ENCODE data around the gene RARA. TPM values are rescaled to one million over a fixed set of nuclear protein-coding genes. Genes with fewer than 3 reads are reported as not detected.

RARA gene
- total and polyA plus RNA-seq, 2 experiments from 2014 or later = 7.4 to 15.9 TPM

DNA sequence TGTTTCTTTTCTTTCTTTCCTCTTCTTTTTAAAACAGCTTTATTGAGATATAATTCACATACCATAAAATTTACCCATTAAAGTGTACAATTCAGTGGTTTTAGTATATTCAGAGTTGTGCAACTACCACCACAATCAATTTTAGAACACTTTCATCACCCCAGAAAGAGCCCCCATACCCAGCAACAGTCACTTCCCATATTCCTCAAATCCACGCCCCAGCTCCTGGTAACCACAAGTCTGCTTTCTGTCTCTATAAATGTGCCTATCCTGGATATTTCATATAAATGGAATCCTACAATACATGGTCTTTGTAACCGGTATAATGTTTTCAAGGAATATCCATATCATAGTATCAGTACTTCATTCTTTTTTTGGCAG, 19.4 kb downstream of the RARA start (continued):
- TF ChIP-seq, protein P1, sequence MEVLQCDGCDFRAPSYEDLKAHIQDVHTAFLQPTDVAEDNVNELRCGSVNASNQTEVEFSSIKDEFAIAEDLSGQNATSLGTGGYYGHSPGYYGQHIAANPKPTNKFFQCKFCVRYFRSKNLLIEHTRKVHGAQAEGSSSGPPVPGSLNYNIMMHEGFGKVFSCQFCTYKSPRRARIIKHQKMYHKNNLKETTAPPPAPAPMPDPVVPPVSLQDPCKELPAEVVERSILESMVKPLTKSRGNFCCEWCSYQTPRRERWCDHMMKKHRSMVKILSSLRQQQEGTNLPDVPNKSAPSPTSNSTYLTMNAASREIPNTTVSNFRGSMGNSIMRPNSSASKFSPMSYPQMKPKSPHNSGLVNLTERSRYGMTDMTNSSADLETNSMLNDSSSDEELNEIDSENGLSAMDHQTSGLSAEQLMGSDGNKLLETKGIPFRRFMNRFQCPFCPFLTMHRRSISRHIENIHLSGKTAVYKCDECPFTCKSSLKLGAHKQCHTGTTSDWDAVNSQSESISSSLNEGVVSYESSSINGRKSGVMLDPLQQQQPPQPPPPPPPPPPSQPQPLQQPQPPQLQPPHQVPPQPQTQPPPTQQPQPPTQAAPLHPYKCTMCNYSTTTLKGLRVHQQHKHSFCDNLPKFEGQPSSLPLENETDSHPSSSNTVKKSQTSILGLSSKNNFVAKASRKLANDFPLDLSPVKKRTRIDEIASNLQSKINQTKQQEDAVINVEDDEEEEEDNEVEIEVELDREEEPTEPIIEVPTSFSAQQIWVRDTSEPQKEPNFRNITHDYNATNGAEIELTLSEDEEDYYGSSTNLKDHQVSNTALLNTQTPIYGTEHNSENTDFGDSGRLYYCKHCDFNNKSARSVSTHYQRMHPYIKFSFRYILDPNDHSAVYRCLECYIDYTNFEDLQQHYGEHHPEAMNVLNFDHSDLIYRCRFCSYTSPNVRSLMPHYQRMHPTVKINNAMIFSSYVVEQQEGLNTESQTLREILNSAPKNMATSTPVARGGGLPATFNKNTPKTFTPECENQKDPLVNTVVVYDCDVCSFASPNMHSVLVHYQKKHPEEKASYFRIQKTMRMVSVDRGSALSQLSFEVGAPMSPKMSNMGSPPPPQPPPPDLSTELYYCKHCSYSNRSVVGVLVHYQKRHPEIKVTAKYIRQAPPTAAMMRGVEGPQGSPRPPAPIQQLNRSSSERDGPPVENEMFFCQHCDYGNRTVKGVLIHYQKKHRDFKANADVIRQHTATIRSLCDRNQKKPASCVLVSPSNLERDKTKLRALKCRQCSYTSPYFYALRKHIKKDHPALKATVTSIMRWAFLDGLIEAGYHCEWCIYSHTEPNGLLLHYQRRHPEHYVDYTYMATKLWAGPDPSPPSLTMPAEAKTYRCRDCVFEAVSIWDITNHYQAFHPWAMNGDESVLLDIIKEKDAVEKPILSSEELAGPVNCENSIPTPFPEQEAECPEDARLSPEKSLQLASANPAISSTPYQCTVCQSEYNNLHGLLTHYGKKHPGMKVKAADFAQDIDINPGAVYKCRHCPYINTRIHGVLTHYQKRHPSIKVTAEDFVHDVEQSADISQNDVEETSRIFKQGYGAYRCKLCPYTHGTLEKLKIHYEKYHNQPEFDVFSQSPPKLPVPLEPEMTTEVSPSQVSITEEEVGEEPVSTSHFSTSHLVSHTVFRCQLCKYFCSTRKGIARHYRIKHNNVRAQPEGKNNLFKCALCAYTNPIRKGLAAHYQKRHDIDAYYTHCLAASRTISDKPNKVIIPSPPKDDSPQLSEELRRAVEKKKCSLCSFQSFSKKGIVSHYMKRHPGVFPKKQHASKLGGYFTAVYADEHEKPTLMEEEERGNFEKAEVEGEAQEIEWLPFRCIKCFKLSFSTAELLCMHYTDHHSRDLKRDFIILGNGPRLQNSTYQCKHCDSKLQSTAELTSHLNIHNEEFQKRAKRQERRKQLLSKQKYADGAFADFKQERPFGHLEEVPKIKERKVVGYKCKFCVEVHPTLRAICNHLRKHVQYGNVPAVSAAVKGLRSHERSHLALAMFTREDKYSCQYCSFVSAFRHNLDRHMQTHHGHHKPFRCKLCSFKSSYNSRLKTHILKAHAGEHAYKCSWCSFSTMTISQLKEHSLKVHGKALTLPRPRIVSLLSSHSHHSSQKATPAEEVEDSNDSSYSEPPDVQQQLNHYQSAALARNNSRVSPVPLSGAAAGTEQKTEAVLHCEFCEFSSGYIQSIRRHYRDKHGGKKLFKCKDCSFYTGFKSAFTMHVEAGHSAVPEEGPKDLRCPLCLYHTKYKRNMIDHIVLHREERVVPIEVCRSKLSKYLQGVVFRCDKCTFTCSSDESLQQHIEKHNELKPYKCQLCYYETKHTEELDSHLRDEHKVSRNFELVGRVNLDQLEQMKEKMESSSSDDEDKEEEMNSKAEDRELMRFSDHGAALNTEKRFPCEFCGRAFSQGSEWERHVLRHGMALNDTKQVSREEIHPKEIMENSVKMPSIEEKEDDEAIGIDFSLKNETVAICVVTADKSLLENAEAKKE (CRISPR knock-in tag; IDR thresholded peaks at IDR 0.05) = no peak
- TF ChIP-seq EZH2 (IDR thresholded peaks at IDR 0.05; ENCODE audit: low read depth, unreplicated experiment) (no peak), EZH2phosphoT487 (IDR thresholded peaks at IDR 0.05; ENCODE audit: unreplicated experiment) (no peak), POLR2AphosphoS5 (IDR thresholded peaks at IDR 0.05; ENCODE audit: low read depth) (no peak)

DNA sequence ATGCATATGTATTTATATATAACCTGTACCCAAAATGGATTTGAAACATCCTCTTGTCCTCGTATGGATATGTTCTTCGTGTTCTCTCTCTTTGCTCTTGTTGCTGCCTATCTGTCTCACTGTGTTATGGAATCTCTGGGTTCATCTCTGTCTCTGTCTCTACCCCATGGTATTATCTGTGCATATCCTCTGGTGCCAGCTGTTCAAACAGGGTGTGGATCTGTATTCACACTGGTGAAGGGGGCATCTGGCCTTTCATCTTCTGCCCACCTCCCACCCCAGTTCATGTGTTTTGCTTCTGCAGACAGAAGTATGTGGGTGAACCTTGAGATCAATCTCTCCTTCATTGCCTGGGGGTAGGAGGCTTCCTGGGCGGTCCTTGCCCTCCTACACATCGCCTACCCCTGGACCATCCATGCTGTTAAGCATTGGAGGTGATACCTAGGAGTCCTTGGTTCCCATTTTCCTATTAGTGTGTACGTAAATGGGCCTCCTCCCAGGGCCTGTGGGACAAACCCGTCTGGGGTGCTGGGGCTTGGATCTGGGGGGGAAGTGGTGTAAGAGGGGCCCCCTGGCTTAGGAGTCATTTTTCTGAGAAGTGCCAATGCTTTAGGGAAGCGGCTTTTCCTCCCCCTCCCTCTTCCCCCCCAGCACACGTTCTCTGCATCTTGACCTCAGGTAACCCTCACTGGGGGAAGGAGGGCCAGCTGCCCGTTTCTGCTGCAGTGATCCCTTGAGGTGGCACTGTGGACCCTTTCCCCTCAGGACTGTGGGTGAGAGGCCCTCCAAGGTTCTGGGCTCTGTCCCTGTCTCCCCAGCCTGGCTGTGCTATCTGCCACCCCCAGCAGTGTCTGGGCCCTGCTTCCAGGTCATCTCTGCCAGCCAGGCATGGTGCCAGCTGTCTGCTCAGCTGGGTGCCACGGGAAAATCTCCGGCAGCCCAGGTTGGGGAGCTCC, 21.1 kb downstream of the RARA start:
- ATAC-seq = no peak; the same call in 1 of the 3 replicates
- Mint-ChIP-seq H3K4me1 (peaks cover 39% of the 10 kb centered on the region), H3K27me3 (ENCODE audit: insufficient read depth, low read depth, poor library complexity) (peaks cover 6% of the 10 kb centered on the region), H3K9me3 (no peaks in the 10 kb centered on the region; the same call in 2 of the 3 replicates), H3K27ac (no peak overlapping the region), H3K4me3 (no peak overlapping the region), H3K36me3 (ENCODE audit: low read depth) (peaks cover 12% of the 10 kb centered on the region)
- H3K4me3 ChIP-seq = no peak overlapping the region
- no peaks in the 10 kb centered on the region; the same call in 1 of the 2 replicates for H3K4me1 ChIP-seq (ENCODE audit: insufficient read depth)
- no peaks in the 10 kb centered on the region for H3F3A ChIP-seq (replicated peaks; ENCODE audit: low read depth)
- no peaks in the 10 kb centered on the region for H3K9me2 ChIP-seq (ENCODE audit: insufficient read depth)
- TF ChIP-seq CREB1 (CRISPR knock-in tag; IDR thresholded peaks at IDR 0.05; ENCODE audit: low read depth) (no peak), POLR2AphosphoS5 (IDR thresholded peaks at IDR 0.05; ENCODE audit: low read depth) (no peak), EZH2phosphoT487 (IDR thresholded peaks at IDR 0.05; ENCODE audit: unreplicated experiment) (no peak)
- TF ChIP-seq, protein P2, sequence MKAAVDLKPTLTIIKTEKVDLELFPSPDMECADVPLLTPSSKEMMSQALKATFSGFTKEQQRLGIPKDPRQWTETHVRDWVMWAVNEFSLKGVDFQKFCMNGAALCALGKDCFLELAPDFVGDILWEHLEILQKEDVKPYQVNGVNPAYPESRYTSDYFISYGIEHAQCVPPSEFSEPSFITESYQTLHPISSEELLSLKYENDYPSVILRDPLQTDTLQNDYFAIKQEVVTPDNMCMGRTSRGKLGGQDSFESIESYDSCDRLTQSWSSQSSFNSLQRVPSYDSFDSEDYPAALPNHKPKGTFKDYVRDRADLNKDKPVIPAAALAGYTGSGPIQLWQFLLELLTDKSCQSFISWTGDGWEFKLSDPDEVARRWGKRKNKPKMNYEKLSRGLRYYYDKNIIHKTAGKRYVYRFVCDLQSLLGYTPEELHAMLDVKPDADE (IDR thresholded peaks at IDR 0.05) = no peak
- DNase-seq (ENCODE audit: low spot score) = no peak
- no peak overlapping the region for H3K27ac ChIP-seq (ENCODE audit: low read depth)
- H3K4me2 ChIP-seq = no peak overlapping the region
- no peaks in the 10 kb centered on the region for H3K36me3 ChIP-seq (ENCODE audit: insufficient read depth)
- H3K27me3 ChIP-seq (ENCODE audit: insufficient read depth) = no peaks in the 10 kb centered on the region
- peaks cover 15% of the 10 kb centered on the region for H3K79me2 ChIP-seq (replicated peaks; ENCODE audit: insufficient read depth)
- no peak overlapping the region for H2AFZ ChIP-seq
- peaks cover 21% of the 10 kb centered on the region for H4K20me1 ChIP-seq (replicated peaks; ENCODE audit: insufficient read depth)
